Endodermal cell (in vitro differentiated cells): ENCODE results near the gene XKR8. TPM values are rescaled to one million over a fixed set of nuclear protein-coding genes. Genes with fewer than 3 reads are reported as not detected.

Experiments used
- DNase-seq: peaks from one replicate; pipeline ENCODE4 v3.0.0-alpha.2; 2017
- H3K27ac ChIP-seq: 2 replicates; pipeline ENCODE4 v1.5.1; 2013; ENCODE audit warnings: mild to moderate bottlenecking, low read depth, low read length, moderate library complexity
- H3K27me3 ChIP-seq: 2 replicates; pipeline ENCODE4 v1.6.1; 2013; ENCODE audit warnings: mild to moderate bottlenecking, low read length, moderate library complexity; ENCODE audit not compliant: insufficient read depth, control insufficient read depth, poor library complexity, severe bottlenecking
- H3K36me3 ChIP-seq: 2 replicates; pipeline ENCODE4 v1.7.0; 2013; ENCODE audit warnings: mild to moderate bottlenecking, low read length, moderate library complexity; ENCODE audit not compliant: control insufficient read depth, insufficient read depth
- H3K4me1 ChIP-seq: one replicate; pipeline ENCODE4 v1.7.0; 2013; ENCODE audit warnings: low read length; ENCODE audit not compliant: control insufficient read depth, insufficient read depth
- H3K4me3 ChIP-seq: 2 replicates; pipeline ENCODE4 v1.5.1; 2013; ENCODE audit warnings: mild to moderate bottlenecking, low read length, moderate library complexity
- H3K9ac ChIP-seq: 2 replicates; pipeline ENCODE4 v1.6.1; 2013; ENCODE audit warnings: mild to moderate bottlenecking, low read length, moderate library complexity; ENCODE audit not compliant: poor library complexity, severe bottlenecking; ENCODE audit errors: extremely low read depth
- H3K9me3 ChIP-seq: 2 replicates; pipeline ENCODE4 v1.6.1; 2013; ENCODE audit warnings: mild to moderate bottlenecking, low read length, moderate library complexity; ENCODE audit not compliant: control insufficient read depth
- H3K27ac Mint-ChIP-seq: 2 replicates; pipeline ENCODE4 v1.8.0; 2020; ENCODE audit warnings: mixed read lengths
- H3K27me3 Mint-ChIP-seq: 2 replicates; pipeline ENCODE4 v1.8.0; 2021; ENCODE audit warnings: mild to moderate bottlenecking, mixed read lengths; ENCODE audit not compliant: insufficient read depth
- H3K36me3 Mint-ChIP-seq: 2 replicates; pipeline ENCODE4 v1.8.0; 2020; ENCODE audit warnings: low read depth, mixed read lengths
- H3K4me1 Mint-ChIP-seq: 2 replicates; pipeline ENCODE4 v1.8.0; 2020; ENCODE audit warnings: mixed read lengths
- H3K4me3 Mint-ChIP-seq: 2 replicates; pipeline ENCODE4 v1.8.0; 2020; ENCODE audit warnings: mild to moderate bottlenecking, moderate library complexity, mixed read lengths
- H3K9me3 Mint-ChIP-seq: 2 replicates; pipeline ENCODE4 v1.8.0; 2020; ENCODE audit warnings: mild to moderate bottlenecking, mixed read lengths
- whole genome bisulfite sequencing, 2 experiments: methylation state at CpG; one replicate each; pipeline versions ENCODE4 v1.1.5 to v1.1.7; 2013; ENCODE audit warnings: missing lambda C conversion rate in 2 of 2, mixed read lengths in 1 of 2; ENCODE audit not compliant: insufficient coverage in 1 of 2, insufficient read length in 1 of 2; 5-methylcytosine and 5-hydroxymethylcytosine counted together
- total RNA-seq, 2 donors: library from RNA; stranded (reverse); fragmentation: NEBNext Ultra II Directional in 1 of 2; extraction: Animal tissue kit (Norgen Biotek cat#: 25700) in 1 of 2; gene quantifications; 2 replicates in 1 of 2; 3 replicates in 1 of 2; pipeline ENCODE4 v1.2.1, GENCODE V29; 2021
- TF ChIP-seq, protein P1 (sequence below): fragments of 200-600 bp; sonication (generic); conservative IDR thresholded peaks from 2 replicates; pipeline ENCODE4 v1.5.0; 2021; ENCODE audit warnings: antibody characterized with exemption, mild to moderate bottlenecking

XKR8 gene
- total RNA-seq, 2 donors from 2014 or later: 17.5 to 17.7 TPM

DNA sequence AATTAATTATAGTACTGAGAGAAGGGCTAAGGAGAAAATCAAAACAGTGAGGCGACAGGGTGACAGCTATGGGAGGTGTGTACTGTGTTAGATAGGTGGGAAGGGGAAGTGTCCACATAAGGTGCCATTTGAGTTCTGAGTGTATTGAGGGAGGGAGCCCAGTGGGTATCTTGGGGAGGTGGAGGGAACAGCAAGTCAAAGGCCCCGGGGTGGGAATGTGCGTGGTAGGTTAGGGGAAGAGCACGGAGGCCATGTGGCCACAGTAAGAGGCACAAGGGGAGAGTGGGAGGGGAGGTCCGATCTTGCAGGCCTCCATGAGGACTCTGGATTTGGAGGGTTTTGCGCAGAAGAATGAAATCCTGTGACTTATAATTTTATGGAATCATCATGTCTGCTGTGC, 3.0 kb upstream of the XKR8 start:
- H3K27me3 Mint-ChIP-seq: no peaks in the 10 kb centered on the region
- no peak overlapping the region for H3K4me3 ChIP-seq
- DNase-seq: no peak
- peaks cover 15% of the 10 kb centered on the region for H3K4me1 Mint-ChIP-seq
- no peak overlapping the region for H3K27ac Mint-ChIP-seq
- H3K9me3 ChIP-seq: no peaks in the 10 kb centered on the region
- H3K4me3 Mint-ChIP-seq: no peak overlapping the region
- H3K36me3 Mint-ChIP-seq: no peaks in the 10 kb centered on the region
- no peaks in the 10 kb centered on the region for H3K27me3 ChIP-seq
- no peak overlapping the region for H3K9ac ChIP-seq
- H3K27ac ChIP-seq: no peak overlapping the region
- peaks cover 4% of the 10 kb centered on the region for H3K4me1 ChIP-seq
- TF ChIP-seq, protein P1, sequence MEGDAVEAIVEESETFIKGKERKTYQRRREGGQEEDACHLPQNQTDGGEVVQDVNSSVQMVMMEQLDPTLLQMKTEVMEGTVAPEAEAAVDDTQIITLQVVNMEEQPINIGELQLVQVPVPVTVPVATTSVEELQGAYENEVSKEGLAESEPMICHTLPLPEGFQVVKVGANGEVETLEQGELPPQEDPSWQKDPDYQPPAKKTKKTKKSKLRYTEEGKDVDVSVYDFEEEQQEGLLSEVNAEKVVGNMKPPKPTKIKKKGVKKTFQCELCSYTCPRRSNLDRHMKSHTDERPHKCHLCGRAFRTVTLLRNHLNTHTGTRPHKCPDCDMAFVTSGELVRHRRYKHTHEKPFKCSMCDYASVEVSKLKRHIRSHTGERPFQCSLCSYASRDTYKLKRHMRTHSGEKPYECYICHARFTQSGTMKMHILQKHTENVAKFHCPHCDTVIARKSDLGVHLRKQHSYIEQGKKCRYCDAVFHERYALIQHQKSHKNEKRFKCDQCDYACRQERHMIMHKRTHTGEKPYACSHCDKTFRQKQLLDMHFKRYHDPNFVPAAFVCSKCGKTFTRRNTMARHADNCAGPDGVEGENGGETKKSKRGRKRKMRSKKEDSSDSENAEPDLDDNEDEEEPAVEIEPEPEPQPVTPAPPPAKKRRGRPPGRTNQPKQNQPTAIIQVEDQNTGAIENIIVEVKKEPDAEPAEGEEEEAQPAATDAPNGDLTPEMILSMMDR: no peak
- WGBS, 2 experiments: 79 to 80% methylated on average over 6 of the region's 6 CpGs
- H3K36me3 ChIP-seq: no peaks in the 10 kb centered on the region
- no peaks in the 10 kb centered on the region for H3K9me3 Mint-ChIP-seq

GRCh38 chr1:27957655-27958054, 2.1 kb upstream of the XKR8 start:
- DNase-seq: no peak
- Histone ChIP-seq H3K9ac (no peak overlapping the region), H3K4me3 (no peak overlapping the region), H3K27ac (no peak overlapping the region), H3K9me3 (no peaks in the 10 kb centered on the region), H3K36me3 (no peaks in the 10 kb centered on the region), H3K4me1 (peaks cover 4% of the 10 kb centered on the region), H3K27me3 (no peaks in the 10 kb centered on the region)
- Mint-ChIP-seq H3K4me3 (no peak overlapping the region), H3K9me3 (no peaks in the 10 kb centered on the region), H3K36me3 (no peaks in the 10 kb centered on the region), H3K27me3 (no peaks in the 10 kb centered on the region), H3K4me1 (peaks cover 18% of the 10 kb centered on the region), H3K27ac (no peak overlapping the region)
- WGBS, 2 experiments: 95 to 98% methylated on average over 4 to 5 of the region's 5 CpGs
- TF ChIP-seq, protein P1: no peak

- Histone ChIP-seq H3K27me3 (no peaks in the 10 kb centered on the region), H3K27ac (no peak overlapping the region), H3K36me3 (peaks cover 1% of the 10 kb centered on the region), H3K9me3 (no peaks in the 10 kb centered on the region), H3K4me3 (no peak overlapping the region), H3K4me1 (peaks cover 4% of the 10 kb centered on the region), H3K9ac (no peak overlapping the region)
- Mint-ChIP-seq H3K27me3 (no peaks in the 10 kb centered on the region), H3K4me1 (peaks cover 18% of the 10 kb centered on the region), H3K27ac (peak overlapping the region; percentile 95), H3K9me3 (no peaks in the 10 kb centered on the region), H3K36me3 (peaks cover 4% of the 10 kb centered on the region), H3K4me3 (no peak overlapping the region)
- DNase-seq: peak; percentile 50
- 96 to 100% methylated on average over 20 to 26 of the region's 26 CpGs for WGBS, 2 experiments
- TF ChIP-seq, protein P1: no peak
These were observed 1.3 kb upstream of the XKR8 start for GRCh38 chr1:27958513-27958912.
